Measurements from ENCODE around the gene PRKCA.

PRKCA gene

DNA sequence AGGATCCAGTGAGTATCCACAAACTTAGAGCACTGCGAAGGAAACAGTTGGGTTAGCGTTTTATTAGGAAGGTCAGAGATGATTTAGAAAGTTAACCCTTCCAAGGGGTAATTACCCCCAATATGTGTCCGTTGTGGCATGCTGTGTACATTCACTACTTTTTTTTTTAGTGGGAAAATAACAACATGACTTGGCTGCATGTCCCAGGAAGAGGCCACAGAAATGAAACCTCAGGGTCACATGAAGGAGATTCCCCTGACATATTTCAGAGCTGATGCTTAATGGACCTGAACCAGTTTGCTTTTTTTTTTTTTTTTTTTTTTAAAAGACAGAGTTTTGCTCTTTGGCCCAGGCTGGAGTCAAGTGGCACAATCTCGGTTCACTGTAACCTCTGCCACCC is 167.5 kb downstream of the PRKCA start:
- Histone ChIP-seq H3K4me3 (ENCODE audit: low read length, poor library complexity, severe bottlenecking) (no peak overlapping the region), H3K9me3 (ENCODE audit: insufficient read depth, low read depth, low read length) (no peaks in the 10 kb centered on the region), H3K27me3 (ENCODE audit: insufficient read depth, low read length, poor library complexity, severe bottlenecking) (no peaks in the 10 kb centered on the region), H3K36me3 (ENCODE audit: insufficient read depth, low read length) (no peaks in the 10 kb centered on the region), H3K79me2 (ENCODE audit: insufficient read depth, low read length) (no peaks in the 10 kb centered on the region), H3K4me1 (ENCODE audit: insufficient read depth, low read length, poor library complexity, severe bottlenecking) (no peaks in the 10 kb centered on the region), H3F3A (ENCODE audit: low read depth) (no peaks in the 10 kb centered on the region), H3K9ac (ENCODE audit: low read depth, low read length, poor library complexity, severe bottlenecking) (no peak overlapping the region), H2AFZ (ENCODE audit: low read length) (no peak overlapping the region), H3K4me2 (ENCODE audit: low read depth, low read length, poor library complexity, severe bottlenecking) (no peak overlapping the region), H3K9me2 (replicated peaks; ENCODE audit: low read depth, low read length) (no peaks in the 10 kb centered on the region), H4K20me1 (ENCODE audit: insufficient read depth, low read length, poor library complexity, severe bottlenecking) (no peaks in the 10 kb centered on the region)
- TF ChIP-seq, protein P1, sequence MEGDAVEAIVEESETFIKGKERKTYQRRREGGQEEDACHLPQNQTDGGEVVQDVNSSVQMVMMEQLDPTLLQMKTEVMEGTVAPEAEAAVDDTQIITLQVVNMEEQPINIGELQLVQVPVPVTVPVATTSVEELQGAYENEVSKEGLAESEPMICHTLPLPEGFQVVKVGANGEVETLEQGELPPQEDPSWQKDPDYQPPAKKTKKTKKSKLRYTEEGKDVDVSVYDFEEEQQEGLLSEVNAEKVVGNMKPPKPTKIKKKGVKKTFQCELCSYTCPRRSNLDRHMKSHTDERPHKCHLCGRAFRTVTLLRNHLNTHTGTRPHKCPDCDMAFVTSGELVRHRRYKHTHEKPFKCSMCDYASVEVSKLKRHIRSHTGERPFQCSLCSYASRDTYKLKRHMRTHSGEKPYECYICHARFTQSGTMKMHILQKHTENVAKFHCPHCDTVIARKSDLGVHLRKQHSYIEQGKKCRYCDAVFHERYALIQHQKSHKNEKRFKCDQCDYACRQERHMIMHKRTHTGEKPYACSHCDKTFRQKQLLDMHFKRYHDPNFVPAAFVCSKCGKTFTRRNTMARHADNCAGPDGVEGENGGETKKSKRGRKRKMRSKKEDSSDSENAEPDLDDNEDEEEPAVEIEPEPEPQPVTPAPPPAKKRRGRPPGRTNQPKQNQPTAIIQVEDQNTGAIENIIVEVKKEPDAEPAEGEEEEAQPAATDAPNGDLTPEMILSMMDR (conservative IDR thresholded peaks at IDR 0.05; ENCODE audit: low read length) = no peak
- no peak for TF ChIP-seq EZH2phosphoT487 (IDR thresholded peaks at IDR 0.05; ENCODE audit: borderline replicate concordance)

DNA sequence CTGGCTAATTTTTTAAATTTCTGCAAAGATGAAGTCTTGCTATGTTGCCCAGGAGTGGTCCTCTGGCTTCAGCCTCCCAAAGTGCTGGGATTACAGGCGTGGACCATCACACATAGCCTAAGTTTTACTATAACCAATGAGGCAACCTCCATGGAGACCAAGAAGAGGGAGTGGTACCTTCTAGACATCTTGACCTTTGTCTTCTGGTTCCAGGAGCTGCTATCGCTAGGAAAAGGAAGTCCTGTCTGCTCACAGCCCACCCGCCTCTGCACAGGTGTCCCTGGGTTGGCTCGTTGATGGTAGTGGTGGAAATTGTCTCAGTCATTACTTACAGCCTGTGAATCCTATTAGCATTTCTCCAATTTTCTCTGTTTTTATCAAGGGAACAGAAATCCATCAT is 169.7 kb downstream of the PRKCA start:
- Histone ChIP-seq H3K36me3 (ENCODE audit: insufficient read depth, low read length) (no peaks in the 10 kb centered on the region), H2AFZ (ENCODE audit: low read length) (no peak overlapping the region), H3K4me1 (ENCODE audit: insufficient read depth, low read length, poor library complexity, severe bottlenecking) (no peaks in the 10 kb centered on the region), H3K79me2 (ENCODE audit: insufficient read depth, low read length) (no peaks in the 10 kb centered on the region), H3K9me3 (ENCODE audit: insufficient read depth, low read depth, low read length) (no peaks in the 10 kb centered on the region), H3K27me3 (ENCODE audit: insufficient read depth, low read length, poor library complexity, severe bottlenecking) (no peaks in the 10 kb centered on the region), H3K4me3 (ENCODE audit: low read length, poor library complexity, severe bottlenecking) (no peak overlapping the region), H3K9me2 (replicated peaks; ENCODE audit: low read depth, low read length) (no peaks in the 10 kb centered on the region), H3K9ac (ENCODE audit: low read depth, low read length, poor library complexity, severe bottlenecking) (no peak overlapping the region), H4K20me1 (ENCODE audit: insufficient read depth, low read length, poor library complexity, severe bottlenecking) (no peaks in the 10 kb centered on the region), H3F3A (ENCODE audit: low read depth) (no peaks in the 10 kb centered on the region), H3K4me2 (ENCODE audit: low read depth, low read length, poor library complexity, severe bottlenecking) (no peak overlapping the region)
- TF ChIP-seq, protein P1 (conservative IDR thresholded peaks at IDR 0.05; ENCODE audit: low read length) = no peak
- TF ChIP-seq EZH2phosphoT487 (IDR thresholded peaks at IDR 0.05; ENCODE audit: borderline replicate concordance) = no peak

DNA sequence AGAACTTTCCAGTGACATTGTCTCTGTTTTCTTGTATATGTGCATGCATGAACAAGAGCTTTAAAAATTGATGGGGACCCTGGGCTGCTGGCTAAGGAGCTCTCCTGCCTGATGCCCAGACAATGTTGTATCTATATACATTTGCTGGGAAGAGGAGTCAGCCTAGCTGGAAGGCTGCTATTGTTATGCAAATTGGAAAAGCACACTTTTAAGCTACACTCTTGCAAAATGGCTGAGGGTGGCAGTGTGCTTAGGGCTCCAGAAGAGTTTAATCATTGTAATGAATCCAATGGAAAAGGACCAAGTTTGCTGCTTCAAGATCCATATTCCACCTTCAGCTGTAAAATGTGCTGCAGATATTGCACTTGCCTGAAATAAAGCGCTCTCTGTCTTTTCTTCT is 171.8 kb downstream of the PRKCA start:
- no peak overlapping the region for H3K9ac ChIP-seq (ENCODE audit: low read depth, low read length, poor library complexity, severe bottlenecking)
- H3K4me2 ChIP-seq (ENCODE audit: low read depth, low read length, poor library complexity, severe bottlenecking) = no peak overlapping the region
- no peaks in the 10 kb centered on the region for H3K4me1 ChIP-seq (ENCODE audit: insufficient read depth, low read length, poor library complexity, severe bottlenecking)
- no peak for TF ChIP-seq EZH2phosphoT487 (IDR thresholded peaks at IDR 0.05; ENCODE audit: borderline replicate concordance)
- TF ChIP-seq, protein P1 (conservative IDR thresholded peaks at IDR 0.05; ENCODE audit: low read length) = no peak
- H3K4me3 ChIP-seq (ENCODE audit: low read length, poor library complexity, severe bottlenecking) = no peak overlapping the region
- H3K79me2 ChIP-seq (ENCODE audit: insufficient read depth, low read length) = no peaks in the 10 kb centered on the region
- H3K36me3 ChIP-seq (ENCODE audit: insufficient read depth, low read length) = no peaks in the 10 kb centered on the region
- no peaks in the 10 kb centered on the region for H4K20me1 ChIP-seq (ENCODE audit: insufficient read depth, low read length, poor library complexity, severe bottlenecking)
- H2AFZ ChIP-seq (ENCODE audit: low read length) = no peak overlapping the region
- H3K9me2 ChIP-seq (replicated peaks; ENCODE audit: low read depth, low read length) = no peaks in the 10 kb centered on the region
- H3K27me3 ChIP-seq (ENCODE audit: insufficient read depth, low read length, poor library complexity, severe bottlenecking) = no peaks in the 10 kb centered on the region
- H3F3A ChIP-seq (ENCODE audit: low read depth) = no peaks in the 10 kb centered on the region
- H3K9me3 ChIP-seq (ENCODE audit: insufficient read depth, low read depth, low read length) = no peaks in the 10 kb centered on the region
